Activated CD8-positive, alpha-beta memory T cell treated with anti-CD3 and anti-CD28 coated beads for 1 hour (primary cell): ENCODE results near the gene MSH3.

Experiments used
- DNase-seq, 2 donors: peaks; one replicate each; pipeline ENCODE4 v3.0.0-alpha.2; 2020; ENCODE audit warnings: low read depth in 1 of 2; ENCODE audit errors: extremely low read depth in 1 of 2

The MSH3 gene

GRCh38 chr5:80654391-80655230, at the start of gene MSH3, which contains the start of gene DHFR:
Gene MSH3, plus strand, starts transcription at chr5:80654652. Its CDS starts 76 bp downstream, at chr5:80654728.
Gene DHFR, minus strand, starts transcription at chr5:80654983. Its CDS starts 494 bp downstream, at chr5:80654489.
- DNase-seq, result peak; percentile 64 to 83

DNA sequence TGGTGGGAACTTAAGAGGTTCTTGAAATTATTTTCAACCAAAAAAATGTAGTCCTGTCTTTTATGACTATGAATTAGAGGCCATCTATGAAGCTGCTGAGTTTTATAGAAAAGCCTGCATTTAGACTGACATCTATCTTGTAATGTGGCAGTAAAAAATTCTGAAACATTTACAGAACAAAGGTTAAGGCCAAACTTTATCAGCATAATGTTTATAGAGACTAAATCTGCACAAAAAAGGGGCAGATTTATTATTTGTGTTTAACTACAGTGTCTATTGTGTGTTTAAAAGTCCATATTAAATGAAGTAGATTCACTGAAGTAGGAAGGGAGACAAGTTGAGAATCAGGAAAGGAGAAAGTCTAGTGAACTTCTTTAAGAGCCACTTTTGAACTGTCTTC, 47.1 kb upstream of the MSH3 start:
- no peak for DNase-seq

DNA sequence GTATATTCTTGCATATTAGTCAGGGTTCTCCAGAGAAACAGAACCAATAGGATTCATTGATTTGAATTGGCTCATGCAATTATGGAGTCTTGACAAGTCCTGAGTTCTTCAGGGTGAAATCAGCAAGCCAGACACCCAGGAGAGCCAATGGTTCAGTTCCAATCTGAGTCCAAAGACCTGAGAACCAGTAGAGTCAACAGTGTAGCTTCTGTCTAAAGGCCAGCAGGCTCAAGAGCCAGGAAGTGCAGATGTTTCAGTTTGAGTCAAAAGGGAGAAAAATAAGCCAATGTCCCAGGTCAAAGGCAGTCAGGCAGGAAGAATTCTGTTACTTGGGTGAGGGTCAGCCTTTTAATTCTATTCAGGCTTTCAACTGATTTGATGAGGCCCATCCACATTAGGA, 46.6 kb upstream of the MSH3 start:
- no peak for DNase-seq

GRCh38 chr5:80608731-80609130, 45.7 kb upstream of the MSH3 start:
- no peak for DNase-seq

GRCh38 chr5:80609692-80610091, 44.8 kb upstream of the MSH3 start:
- DNase-seq, result no peak

DNA sequence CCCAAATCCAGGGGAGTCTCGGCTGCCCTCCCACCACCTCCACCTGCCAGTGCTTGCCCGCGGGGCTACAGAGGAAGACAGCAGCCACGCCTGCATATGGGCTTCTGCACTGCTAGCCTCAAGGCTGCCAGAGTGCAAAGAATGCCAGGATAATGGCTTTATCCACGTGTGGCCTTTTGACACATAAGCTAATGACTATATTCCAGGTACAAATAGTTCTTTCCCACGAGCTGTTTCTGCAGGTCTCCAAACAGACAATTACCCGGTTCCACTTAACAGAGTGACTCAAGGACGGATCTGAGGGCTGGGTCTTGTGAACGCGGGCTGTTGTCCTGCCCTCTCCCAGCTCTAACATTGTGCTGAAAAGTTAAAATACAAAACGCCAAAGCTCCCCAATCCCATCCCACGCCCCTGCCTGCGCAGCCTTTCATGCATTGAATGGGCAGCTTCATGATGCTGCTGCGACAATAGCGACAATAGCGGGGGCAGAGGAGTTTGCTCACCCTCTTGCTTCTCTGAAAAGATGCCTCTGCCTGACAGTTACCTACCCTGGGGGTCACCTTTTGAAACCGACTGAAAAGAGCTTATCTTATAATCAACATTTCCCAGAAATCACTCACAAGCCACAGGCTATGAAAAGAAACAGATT, 39.1 kb upstream of the MSH3 start:
- no peak for DNase-seq

DNA sequence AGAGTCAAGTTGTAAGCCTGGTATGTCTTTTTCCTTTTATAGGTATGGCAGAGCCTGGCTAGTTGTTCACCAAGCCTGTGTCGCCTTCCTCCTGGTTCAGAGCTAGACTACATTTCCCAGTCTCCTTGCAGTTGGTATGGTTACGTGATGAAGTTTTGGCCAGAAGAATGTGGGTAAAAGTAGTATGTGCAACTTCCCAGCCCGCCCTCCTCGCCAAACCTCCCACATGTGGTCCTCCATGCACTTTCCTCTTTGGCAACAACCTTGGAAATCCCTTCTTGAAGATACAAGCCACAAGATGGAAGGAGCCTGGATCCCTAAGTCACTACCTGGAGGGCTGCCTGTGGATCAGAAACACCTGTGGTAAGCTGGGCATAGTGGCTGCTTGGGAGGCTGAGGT, 36.0 kb upstream of the MSH3 start:
- DNase-seq, result no peak

DNA sequence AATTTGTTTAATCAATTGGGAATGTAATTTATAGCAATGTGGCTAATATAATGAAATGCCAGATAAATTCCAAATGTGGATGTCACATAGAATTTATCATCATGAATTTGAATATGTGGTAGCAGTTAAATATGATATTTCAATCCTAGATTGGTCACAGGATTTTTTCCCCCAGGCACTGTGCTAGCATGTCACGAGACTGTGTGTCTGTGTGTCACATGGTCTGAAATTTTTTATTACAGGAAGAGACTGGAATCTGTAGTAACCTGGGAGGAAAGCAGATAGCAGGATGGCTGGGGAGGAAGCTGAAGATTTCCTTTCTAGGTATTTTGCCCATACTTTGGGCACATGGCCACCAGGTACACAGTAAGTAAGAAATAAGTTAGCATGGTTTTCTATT, 35.4 kb upstream of the MSH3 start:
- no peak for DNase-seq

GRCh38 chr5:80620211-80620610, 34.2 kb upstream of the MSH3 start:
- no peak for DNase-seq

- DNase-seq, result no peak
Observed at GRCh38 chr5:80622756-80623155, 31.7 kb upstream of the MSH3 start.

DNA sequence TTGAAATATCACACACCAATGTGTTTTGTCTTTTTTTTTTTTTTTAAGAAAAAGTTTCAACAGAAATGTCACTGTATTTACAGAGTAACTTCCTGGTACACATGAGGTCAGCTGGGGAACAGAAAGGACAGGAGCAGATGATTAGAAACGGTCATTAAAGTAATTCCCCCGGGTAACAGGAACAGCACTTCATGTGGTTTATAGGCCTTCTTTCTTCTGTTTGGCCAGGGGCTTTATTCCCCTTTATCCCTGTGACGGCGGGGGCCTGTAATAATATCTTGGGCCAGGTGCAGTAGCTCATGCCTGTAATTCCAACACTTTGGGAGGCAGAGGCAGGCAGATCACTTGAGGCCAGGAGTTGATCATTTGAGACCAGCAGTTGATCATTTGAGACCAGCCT, 30.5 kb upstream of the MSH3 start:
- DNase-seq, result no peak

DNA sequence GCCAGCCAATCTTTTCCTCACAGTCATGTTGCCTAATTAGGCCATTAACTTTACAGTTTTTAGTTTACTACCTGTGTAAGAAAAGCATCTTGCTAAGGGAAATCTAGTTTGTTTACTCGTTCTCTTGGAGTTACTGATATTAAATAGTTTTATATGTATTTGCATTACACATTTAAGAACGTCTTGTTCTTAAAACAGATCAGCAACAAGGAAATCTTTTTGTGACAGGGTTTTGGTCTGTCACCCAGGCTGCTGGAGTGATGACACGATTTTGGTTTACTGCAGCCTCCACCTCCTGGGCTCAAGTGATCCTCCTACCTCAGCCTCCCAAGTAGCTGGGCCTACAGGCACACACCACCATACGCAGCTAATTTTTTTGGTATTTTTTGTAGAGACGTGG, 29.2 kb upstream of the MSH3 start:
- DNase-seq, result no peak

GRCh38 chr5:80629281-80629680, 25.2 kb upstream of the MSH3 start:
- DNase-seq, result no peak

GRCh38 chr5:80631278-80632259, 22.9 kb upstream of the MSH3 start:
- DNase-seq, result no peak

GRCh38 chr5:80632700-80633099, 21.8 kb upstream of the MSH3 start:
- no peak for DNase-seq

GRCh38 chr5:80634193-80634592, 20.3 kb upstream of the MSH3 start:
- DNase-seq, result no peak

DNA sequence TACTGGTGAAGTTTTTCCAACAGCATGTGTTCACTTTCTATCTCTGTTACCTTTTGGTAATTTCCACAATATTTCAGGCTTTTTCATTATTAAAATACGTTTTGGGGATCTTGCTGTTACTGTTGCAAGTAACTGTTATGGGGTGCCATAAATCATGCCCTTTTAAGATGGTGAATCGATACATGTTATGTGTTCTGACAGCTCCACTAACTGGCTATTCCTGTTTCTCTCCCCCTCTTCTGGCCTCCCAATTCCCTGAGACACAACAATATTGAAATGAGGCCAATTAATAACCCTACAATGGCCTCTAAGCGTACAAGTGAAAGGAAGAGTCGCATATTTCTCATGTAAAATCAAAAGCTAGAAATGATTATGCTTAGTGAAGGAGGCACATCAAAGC, 13.1 kb upstream of the MSH3 start:
- no peak for DNase-seq

- no peak for DNase-seq
Observed at GRCh38 chr5:80644900-80645299, 9.6 kb upstream of the MSH3 start.

GRCh38 chr5:80646926-80647325, 7.5 kb upstream of the MSH3 start:
- no peak for DNase-seq

GRCh38 chr5:80653502-80653901, 950 bp upstream of the MSH3 start:
- no peak for DNase-seq

- DNase-seq, result peak in 1 of 2 donors; percentile 1
Observed at GRCh38 chr5:80654054-80654390, 430 bp upstream of the MSH3 start.
